IMR-90 (cell line): ENCODE results near the gene RASSF4. TPM values are rescaled to one million over a fixed set of nuclear protein-coding genes. Genes with fewer than 3 reads are reported as not detected.

Source experiments
- ATAC-seq: fragments of 200-7000 bp; cut with Tn5 transposase; 2 replicates; pipeline ENCODE4 v1.9.1; 2020; ENCODE audit warnings: low read depth, mild to moderate bottlenecking, moderate library complexity
- BruUV-seq: library from RNA; stranded (reverse); fragments of 400-500 nt; replicated peaks from 2 replicates; lab custom pipeline; 2021; lab: Mats Ljungman, UMichigan
- CTCF ChIA-PET: fragments of 300-600 bp; formaldehyde crosslinking; extraction: SDS; loops from one replicate; lab custom pipeline; 2021; ENCODE audit warnings: antibody characterized with exemption; lab: Yijun Ruan, JAX
- POLR2A ChIA-PET: fragments of 300-600 bp; sonication (Branson Sonifier 250); formaldehyde crosslinking; loops from one replicate; lab custom pipeline; 2022; ENCODE audit warnings: antibody characterized with exemption; ENCODE audit not compliant: unreplicated experiment; lab: Charles Lee
- DNase-seq: peaks from one replicate; pipeline ENCODE4 v3.0.0; 2013
- H2AFZ ChIP-seq: replicated peaks from 2 replicates; pipeline ENCODE3; 2013; ENCODE audit warnings: low read length, mild to moderate bottlenecking; ENCODE audit not compliant: poor library complexity
- H2AK5ac ChIP-seq: 2 replicates; pipeline ENCODE4 v1.6.1; 2013; ENCODE audit warnings: low read depth, low read length, inconsistent platforms
- H2AK9ac ChIP-seq: replicated peaks from 2 replicates; pipeline ENCODE3; 2013; ENCODE audit warnings: mild to moderate bottlenecking, low read depth, low read length, moderate library complexity; ENCODE audit not compliant: poor library complexity
- H2BK120ac ChIP-seq: 2 replicates; pipeline ENCODE4 v1.6.1; 2013; ENCODE audit warnings: low read depth, low read length, inconsistent platforms
- H2BK15ac ChIP-seq: 3 replicates; pipeline ENCODE4 v1.6.1; 2013; ENCODE audit warnings: low read depth, low read length, inconsistent platforms
- H2BK20ac ChIP-seq: 2 replicates; pipeline ENCODE4 v1.6.1; 2013; ENCODE audit warnings: low read depth, mild to moderate bottlenecking, inconsistent platforms, low read length, moderate library complexity
- H2BK5ac ChIP-seq: 2 replicates; pipeline ENCODE4 v1.6.1; 2013; ENCODE audit warnings: mild to moderate bottlenecking, low read depth, low read length, inconsistent platforms; ENCODE audit not compliant: poor library complexity, severe bottlenecking
- H3K14ac ChIP-seq: replicated peaks from 2 replicates; pipeline ENCODE4 v1.6.1; 2013; ENCODE audit warnings: low read depth, low read length, inconsistent platforms
- H3K18ac ChIP-seq: 2 replicates; pipeline ENCODE4 v1.6.1; 2013; ENCODE audit warnings: low read depth, low read length, control low read depth
- H3K23ac ChIP-seq: 2 replicates; pipeline ENCODE4 v1.6.1; 2013; ENCODE audit warnings: low read depth, low read length, inconsistent platforms
- H3K27ac ChIP-seq: 2 replicates; pipeline ENCODE4 v1.5.1; 2013; ENCODE audit warnings: mild to moderate bottlenecking, control low read depth, low read length; ENCODE audit not compliant: insufficient read depth
- H3K27me3 ChIP-seq: 2 replicates; pipeline ENCODE4 v1.6.1; 2013; ENCODE audit warnings: low read length; ENCODE audit not compliant: control insufficient read depth, insufficient read depth
- H3K36me3 ChIP-seq: 2 replicates; pipeline ENCODE4 v1.6.1; 2013; ENCODE audit warnings: low read length, mixed read lengths; ENCODE audit not compliant: control insufficient read depth, insufficient read depth
- H3K4ac ChIP-seq: 2 replicates; pipeline ENCODE4 v1.6.1; 2013; ENCODE audit warnings: low read depth, low read length, inconsistent platforms
- H3K4me1 ChIP-seq: 2 replicates; pipeline ENCODE4 v1.6.1; 2013; ENCODE audit warnings: low read length, mixed read lengths; ENCODE audit not compliant: control insufficient read depth, insufficient read depth
- H3K4me2 ChIP-seq: 2 replicates; pipeline ENCODE4 v1.6.1; 2013; ENCODE audit warnings: low read depth, mild to moderate bottlenecking, control low read depth, low read length, moderate library complexity
- H3K4me3 ChIP-seq: 2 replicates; pipeline ENCODE4 v1.5.1; 2013; ENCODE audit warnings: low read depth, mild to moderate bottlenecking, control low read depth, low read length, moderate library complexity; ENCODE audit not compliant: insufficient read depth
- H3K56ac ChIP-seq: 2 replicates; pipeline ENCODE4 v1.6.1; 2013; ENCODE audit warnings: low read length, inconsistent platforms; ENCODE audit not compliant: insufficient read depth; ENCODE audit errors: extremely low read depth
- H3K79me1 ChIP-seq, 2 experiments: 2 replicates each; pipeline ENCODE4 v1.6.1; 2013; ENCODE audit warnings: low read length in 2 of 2, inconsistent platforms in 1 of 2, low read depth in 1 of 2
- H3K9ac ChIP-seq: 2 replicates; pipeline ENCODE4 v1.6.1; 2013; ENCODE audit warnings: low read depth, low read length, control low read depth
- H3K9me1 ChIP-seq: 2 replicates; pipeline ENCODE4 v1.6.1; 2013; ENCODE audit warnings: low read length, inconsistent platforms; ENCODE audit not compliant: insufficient read depth
- H3K9me3 ChIP-seq: 2 replicates; pipeline ENCODE4 v1.6.1; 2013; ENCODE audit warnings: low read length; ENCODE audit not compliant: control insufficient read depth, insufficient read depth
- H4K20me1 ChIP-seq: 2 replicates; pipeline ENCODE4 v1.6.1; 2013; ENCODE audit warnings: low read length, inconsistent platforms; ENCODE audit not compliant: insufficient read depth
- H4K5ac ChIP-seq: 2 replicates; pipeline ENCODE4 v1.6.1; 2013; ENCODE audit warnings: mild to moderate bottlenecking, low read depth, low read length, control low read depth
- H4K8ac ChIP-seq, 2 experiments: 2 replicates each; pipeline ENCODE4 v1.6.1; 2013; ENCODE audit warnings: low read depth in 2 of 2, low read length in 2 of 2, control low read depth in 1 of 2, inconsistent platforms in 1 of 2
- H4K91ac ChIP-seq: 2 replicates; pipeline ENCODE4 v1.6.1; 2013; ENCODE audit warnings: low read depth, low read length, inconsistent platforms; ENCODE audit not compliant: insufficient read depth
- MAFK ChIP-seq: IDR thresholded peaks from 2 replicates; pipeline ENCODE4 v1.6.1; 2012; ENCODE audit warnings: low read depth, low read length, improper control_type of control experiment
- MAZ ChIP-seq: IDR thresholded peaks from 2 replicates; pipeline ENCODE4 v1.6.1; 2012; ENCODE audit warnings: low read depth, mild to moderate bottlenecking, low read length, improper control_type of control experiment, moderate library complexity, borderline replicate concordance
- MXI1 ChIP-seq: IDR thresholded peaks from 2 replicates; pipeline ENCODE4 v1.6.1; 2012; ENCODE audit warnings: low read depth, mild to moderate bottlenecking, low read length, moderate library complexity, borderline replicate concordance
- WGBS, 2 experiments: methylation state at CpG; one replicate each; pipeline versions ENCODE4 v1.1.5 to v1.1.7; 2013; ENCODE audit warnings: missing lambda C conversion rate in 2 of 2; ENCODE audit not compliant: insufficient read length in 1 of 2; ENCODE audit errors: extremely low coverage in 2 of 2; 5-methylcytosine and 5-hydroxymethylcytosine counted together
- dilution Hi-C: fragments of 300-500 bp; cut with HindIII; formaldehyde crosslinking; loops from one replicate; pipeline ENCODE4 v1.14.3; 2018; ENCODE audit warnings: low sequenced_read_pairs; ENCODE audit not compliant: unreplicated experiment
- in situ Hi-C: fragments of 300-500 bp; cut with MboI; formaldehyde crosslinking; loops from 3 replicates; pipeline ENCODE4 v1.14.3; 2019; ENCODE audit warnings: low sequenced_read_pairs, inconsistent platforms, mixed read lengths
- intact Hi-C: fragments of 100-400 bp; cut with micrococcal nuclease; formaldehyde crosslinking; loops from 2 replicates; pipeline ENCODE4 v1.10.0; 2022
- polyA plus RNA-seq, 3 experiments: library from polyadenylated mRNA; depleted of rRNA; stranded (reverse); fragments of >200 nt; gene quantifications; 2 replicates each; pipeline ENCODE4 v1.2.3, GENCODE V29; 2012; ENCODE audit warnings: low replicate concordance in 1 of 3
- total RNA-seq: library from RNA; depleted of rRNA; stranded (reverse); fragments of >200 nt; gene quantifications from 2 replicates; pipeline ENCODE4 v1.2.3, GENCODE V29; 2012

RASSF4 gene
- total and polyA plus RNA-seq, 2 of the 4 experiments (the other 2 are of a cell fraction) = 5.9 to 8.6 TPM

DNA sequence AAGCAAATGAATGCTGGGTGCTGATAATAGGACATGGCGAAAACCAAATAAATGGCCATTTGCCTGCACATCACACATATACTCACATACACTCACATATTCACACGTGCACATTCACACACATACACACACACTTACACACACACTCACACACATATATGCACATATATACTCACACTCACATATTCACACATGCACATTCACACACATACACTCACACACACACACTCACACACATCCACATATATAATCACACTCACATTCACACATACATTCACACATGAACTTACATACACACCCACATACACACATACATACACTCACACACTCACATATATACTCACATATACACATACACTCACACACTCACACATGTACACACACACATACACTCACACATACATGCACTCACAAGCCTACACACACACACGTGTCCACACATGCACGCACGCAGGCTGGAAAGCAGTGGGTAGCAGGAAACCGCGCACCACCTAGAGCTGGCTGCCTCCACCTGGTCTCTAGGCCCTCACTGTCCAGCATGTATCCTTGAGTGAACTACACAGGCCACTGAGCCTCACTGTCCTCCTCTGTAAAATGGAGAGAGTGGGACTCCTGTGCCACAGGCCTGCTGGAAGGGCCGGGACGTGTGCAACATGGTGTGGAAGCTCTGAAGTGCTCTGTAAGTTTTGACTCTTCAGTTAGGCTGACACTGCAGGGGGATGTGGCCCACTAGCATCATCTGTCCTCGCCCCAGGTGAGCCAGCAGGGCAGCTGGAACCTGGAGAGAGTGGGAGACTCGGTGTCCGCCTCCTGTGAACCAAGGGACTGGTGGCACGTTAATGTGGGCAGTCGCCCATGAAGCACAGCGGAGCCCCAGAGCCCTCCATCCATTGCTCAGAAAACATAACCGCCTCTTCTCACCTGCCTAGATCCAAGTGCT is 33.5 kb upstream of the RASSF4 start:
- POLR2A ChIA-PET = no interaction called here
- no peak for ATAC-seq
- Histone ChIP-seq H2AFZ (no peak overlapping the region), H3K27ac (no peak overlapping the region), H3K18ac (no peak overlapping the region), H3K9ac (no peak overlapping the region), H2AK5ac (no peak overlapping the region), H4K20me1 (no peaks in the 10 kb centered on the region), H2AK9ac (no peak overlapping the region), H4K8ac (no peak overlapping the region), H3K4ac (no peak overlapping the region), H2BK20ac (no peak overlapping the region), H3K14ac (no peak overlapping the region), H4K91ac (no peak overlapping the region), H3K9me1 (no peaks in the 10 kb centered on the region; the same call in 1 of the 2 replicates), H2BK15ac (no peak overlapping the region), H3K9me3 (no peaks in the 10 kb centered on the region), H2BK120ac (no peak overlapping the region), H2BK5ac (peak overlapping the region; percentile 57), H3K4me2 (no peak overlapping the region), H3K36me3 (no peaks in the 10 kb centered on the region), H3K4me1 (no peaks in the 10 kb centered on the region), H3K56ac (no peak overlapping the region), H3K23ac (no peak overlapping the region), H3K79me1 (no peaks in the 10 kb centered on the region), H3K4me3 (no peak overlapping the region), H3K27me3 (peaks cover 26% of the 10 kb centered on the region), H4K5ac (no peak overlapping the region)
- intact Hi-C loops (no loop called here), dilution Hi-C loops (no loop called here), in situ Hi-C loops (no loop called here)
- CTCF ChIA-PET = no interaction called here
- no peak for TF ChIP-seq MAFK
- TF ChIP-seq MXI1 = no peak
- TF ChIP-seq MAZ = no peak
- DNase-seq = no peak
- BruUV-seq = no TSS peak
- WGBS, 2 experiments = 76% methylated on average over 7 of the region's 16 CpGs; no CpG with 5 or more reads in 1 of the 2 experiments
